GM21717 (cell line): ENCODE measurements around the gene WDR12.
"Not testable (repeated sequence)": the region's sequence is repeated elsewhere in the genome, so short reads cannot be mapped to it uniquely, and the experiment has no call there.

Experiments used
- ATAC-seq: cut with Tn5 transposase; IDR thresholded peaks from one replicate; pipeline ENCODE4 v1.9.1; 2021; ENCODE audit warnings: mild to moderate bottlenecking, moderate library complexity; ENCODE audit not compliant: unreplicated experiment

The WDR12 gene

GRCh38 chr2:202885190-202885589 is 26.3 kb downstream of the WDR12 start:
- no peak for ATAC-seq

DNA sequence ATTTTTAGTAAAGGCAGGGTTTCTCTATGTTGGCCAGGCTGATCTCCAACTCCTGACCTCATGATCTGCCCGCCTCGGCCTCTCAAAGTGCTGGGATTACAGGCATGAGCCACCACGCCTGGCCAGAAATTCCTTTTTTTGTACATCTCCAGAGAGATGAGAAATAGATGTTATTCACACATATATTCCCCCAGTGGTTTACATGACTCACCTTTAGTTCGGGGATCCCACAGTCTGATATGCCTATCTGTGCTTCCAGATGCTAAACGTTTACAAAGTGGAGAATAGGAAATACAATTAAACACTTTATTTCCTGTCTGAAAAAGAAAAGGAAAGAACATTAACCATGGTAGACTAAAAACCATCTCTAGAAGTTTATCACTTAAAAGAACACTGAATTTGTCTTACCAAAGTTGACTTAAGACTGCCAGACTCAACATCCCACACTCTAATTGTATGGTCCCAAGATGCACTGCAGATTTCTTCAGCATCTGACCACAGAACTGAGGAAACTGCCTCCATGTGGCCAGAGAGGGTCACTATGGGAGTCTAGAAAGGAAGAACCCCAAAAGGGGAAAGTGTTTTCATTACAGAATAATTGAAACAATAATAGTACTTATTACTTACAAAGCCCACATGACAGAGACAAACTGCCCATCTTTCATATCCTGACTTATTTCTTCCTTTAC is 27.3 kb downstream of the WDR12 start:
- ATAC-seq, result no peak

DNA sequence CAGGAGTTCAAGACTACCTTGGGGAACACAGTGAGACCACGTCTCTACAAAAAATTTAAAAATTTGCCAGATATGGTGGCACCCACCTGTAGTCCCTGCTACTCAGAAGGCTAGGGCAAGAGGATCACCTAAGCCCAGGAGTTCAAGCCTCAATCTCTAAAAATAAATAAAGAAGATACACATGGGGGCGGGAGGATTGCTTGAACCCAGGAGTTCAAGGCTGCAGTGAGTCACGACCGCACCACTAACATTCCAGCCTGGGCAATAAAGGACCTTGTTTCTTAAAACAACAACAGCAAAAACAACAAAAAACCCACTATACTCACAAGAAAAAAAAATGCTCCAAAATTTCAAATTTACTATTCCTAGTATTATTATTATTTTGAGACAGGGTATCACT is 29.9 kb downstream of the WDR12 start:
- no peak for ATAC-seq

GRCh38 chr2:202877699-202878098 is 33.8 kb downstream of the WDR12 start:
- no peak for ATAC-seq

DNA sequence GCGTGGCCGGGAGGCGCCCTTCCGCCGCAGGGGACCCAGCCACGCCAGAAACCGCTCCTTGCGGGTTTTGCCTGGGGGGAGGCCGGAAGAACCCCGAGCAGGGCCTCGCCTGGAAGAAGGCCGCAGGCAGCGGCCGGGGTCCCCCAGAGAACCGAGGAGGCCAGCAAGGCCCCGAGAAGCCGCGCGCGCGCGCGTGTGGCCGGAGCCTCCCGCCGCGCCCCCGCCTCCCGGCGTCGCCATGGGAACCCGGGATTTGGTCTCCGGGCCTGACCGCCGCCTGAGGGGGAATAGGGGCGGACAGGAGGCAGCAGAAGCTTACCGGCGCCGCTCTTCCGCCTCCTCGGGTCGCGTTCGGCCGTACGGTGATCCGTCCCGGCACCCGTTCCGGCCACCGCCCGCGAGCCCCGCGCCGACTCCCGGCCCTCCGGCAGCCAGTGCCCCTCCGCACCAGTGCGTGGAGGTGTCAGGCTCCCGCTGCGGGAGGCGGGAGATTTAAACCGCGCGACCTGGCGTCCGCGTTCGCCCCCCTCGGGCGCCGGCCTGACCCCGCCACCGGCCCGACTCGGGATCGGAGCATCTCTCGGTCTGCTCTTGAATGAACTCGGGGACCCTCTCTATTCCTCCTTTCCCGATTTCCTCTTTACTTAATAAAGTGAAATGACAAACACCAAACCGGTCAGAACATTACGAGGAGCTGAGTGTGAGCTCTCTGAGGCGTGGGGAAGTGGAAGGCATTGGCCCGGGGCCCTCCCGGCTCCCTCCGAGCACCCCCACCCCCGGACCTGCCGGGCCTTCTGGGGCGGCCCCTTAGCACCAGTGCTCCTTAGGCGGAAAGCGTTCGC is 40.0 kb downstream of the WDR12 start, which contains the start of gene ICA1L:
ICA1L (minus strand) TSS at position 467 of the 842 bp plus-strand sequence. CDS start 42,757 bp downstream, outside the sequence.
- ATAC-seq, result peak; percentile 48

DNA sequence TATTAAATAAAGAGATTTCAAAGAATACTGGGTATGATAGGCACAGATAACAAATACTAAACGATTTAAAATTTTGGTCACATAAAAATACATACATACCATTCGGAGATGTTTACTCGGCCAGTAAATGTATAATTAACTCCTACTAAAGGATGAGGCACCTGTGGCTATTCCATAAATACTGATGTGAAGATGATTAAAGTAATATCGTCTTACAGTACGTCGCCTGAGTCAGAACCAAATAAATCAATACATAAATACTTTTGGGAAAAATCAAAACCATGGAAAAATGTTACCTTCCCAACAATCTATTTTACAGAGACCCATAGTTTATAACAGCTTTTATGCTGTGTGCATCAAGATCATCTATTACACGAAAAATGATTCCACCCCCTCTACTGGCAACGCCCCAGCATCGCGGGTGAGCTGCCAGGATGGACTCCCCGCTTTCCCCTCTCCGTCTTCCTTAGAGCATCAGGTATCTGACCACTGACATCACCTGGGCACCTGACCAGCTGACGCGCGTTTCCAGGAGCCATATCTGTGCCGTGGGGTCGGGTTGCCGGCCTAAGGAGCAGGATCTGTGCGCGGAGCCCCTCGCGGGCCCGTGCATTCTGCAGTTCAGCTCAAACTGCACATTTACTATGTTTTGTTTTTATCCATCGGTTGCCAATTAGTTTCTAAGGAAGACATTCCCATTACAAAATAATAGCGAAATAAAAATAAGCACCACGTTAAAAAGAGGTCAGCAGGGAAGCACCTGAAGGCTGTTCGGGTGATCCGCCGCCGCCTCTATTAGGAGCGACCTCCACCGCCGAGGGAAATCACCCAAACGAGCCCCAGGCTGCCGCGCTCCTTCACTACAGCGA is 40.8 kb downstream of the WDR12 start:
- ATAC-seq, result peak; percentile 82

DNA sequence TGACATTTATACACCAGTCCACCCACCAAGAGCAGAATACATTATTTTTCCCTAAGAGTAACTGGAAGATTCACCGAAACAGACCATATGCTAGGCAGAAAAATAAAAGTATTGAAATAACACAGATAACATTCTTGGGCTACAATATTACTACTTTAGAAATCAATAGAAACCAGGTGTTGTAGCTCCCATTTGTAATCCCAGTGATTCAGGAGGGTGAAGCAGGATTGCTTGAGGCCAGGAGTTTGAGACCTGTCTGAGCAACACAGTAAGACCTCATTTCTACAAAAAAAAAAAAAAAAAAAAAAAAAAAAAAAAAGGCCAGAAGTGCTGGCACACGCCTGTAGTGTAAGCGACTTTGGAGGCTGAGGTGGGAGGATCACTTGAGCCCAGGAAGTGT is 49.5 kb downstream of the WDR12 start:
- no peak for ATAC-seq

DNA sequence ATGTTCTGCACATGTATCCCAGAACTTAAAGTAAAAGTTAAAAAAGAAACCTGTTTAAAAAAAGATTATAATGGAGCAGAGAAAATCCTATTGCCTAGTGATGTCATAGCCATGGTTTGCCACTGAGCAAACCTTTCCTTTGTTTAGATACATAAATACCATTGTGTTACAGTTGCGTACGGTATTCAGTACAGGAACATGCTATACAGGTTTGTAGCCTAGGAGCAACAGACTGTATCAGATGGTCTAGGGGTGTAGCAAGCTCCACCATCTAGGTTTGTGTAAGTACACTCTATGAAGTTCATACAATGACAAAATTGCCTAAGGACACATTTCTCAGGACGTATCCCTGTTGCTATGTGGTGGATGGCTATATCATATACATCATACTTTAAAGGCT is 52.9 kb downstream of the WDR12 start:
- no peak for ATAC-seq

DNA sequence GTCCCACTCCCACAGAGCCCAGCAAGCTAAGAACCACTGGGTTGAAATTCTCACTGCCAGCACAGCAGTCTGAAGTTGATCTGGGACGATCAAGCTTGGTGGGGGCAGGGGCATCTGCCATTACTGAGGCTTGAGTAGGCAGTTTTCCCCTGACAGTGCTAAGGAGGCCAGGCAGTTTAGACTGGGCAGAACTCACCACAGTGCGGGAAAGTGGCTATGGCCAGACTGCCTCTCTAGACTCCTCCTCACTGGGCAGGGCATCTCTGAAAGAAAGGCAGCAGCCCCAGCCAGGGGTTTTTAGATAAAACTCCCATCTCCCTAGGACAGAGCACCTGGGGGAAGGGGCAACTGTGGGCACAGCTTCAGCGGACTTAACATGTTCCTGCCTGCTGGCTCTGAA is 62.1 kb downstream of the WDR12 start:
- not testable (repeated sequence) for ATAC-seq

DNA sequence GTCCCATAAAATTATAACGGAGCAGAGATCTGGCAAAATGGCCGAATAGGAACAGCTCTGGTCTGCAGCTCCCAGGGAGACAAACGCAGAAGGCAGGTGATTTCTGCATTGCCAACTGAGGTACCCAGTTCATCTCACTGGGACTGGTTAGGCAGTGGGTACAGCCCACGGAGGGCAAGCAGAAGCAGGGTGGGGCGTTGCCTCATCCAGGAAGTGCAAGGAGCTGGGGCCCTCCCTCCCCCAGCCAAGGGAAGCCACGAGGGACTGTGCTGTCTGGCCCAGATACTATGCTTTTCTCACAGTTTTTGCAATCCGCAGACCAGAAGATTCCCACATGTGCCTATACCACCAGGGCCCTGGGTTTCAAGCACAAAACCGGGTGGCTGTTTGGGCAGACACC is 62.7 kb downstream of the WDR12 start:
- ATAC-seq, result no peak

- peak; percentile 87 for ATAC-seq
Measured at GRCh38 chr2:202847693-202848524, 63.6 kb downstream of the WDR12 start.

GRCh38 chr2:202844656-202845055 is 66.8 kb downstream of the WDR12 start:
- no peak for ATAC-seq

- no peak for ATAC-seq
Measured at GRCh38 chr2:202842690-202843089, 68.8 kb downstream of the WDR12 start.

- ATAC-seq, result no peak
Measured at GRCh38 chr2:202841090-202841867, 70.2 kb downstream of the WDR12 start.

DNA sequence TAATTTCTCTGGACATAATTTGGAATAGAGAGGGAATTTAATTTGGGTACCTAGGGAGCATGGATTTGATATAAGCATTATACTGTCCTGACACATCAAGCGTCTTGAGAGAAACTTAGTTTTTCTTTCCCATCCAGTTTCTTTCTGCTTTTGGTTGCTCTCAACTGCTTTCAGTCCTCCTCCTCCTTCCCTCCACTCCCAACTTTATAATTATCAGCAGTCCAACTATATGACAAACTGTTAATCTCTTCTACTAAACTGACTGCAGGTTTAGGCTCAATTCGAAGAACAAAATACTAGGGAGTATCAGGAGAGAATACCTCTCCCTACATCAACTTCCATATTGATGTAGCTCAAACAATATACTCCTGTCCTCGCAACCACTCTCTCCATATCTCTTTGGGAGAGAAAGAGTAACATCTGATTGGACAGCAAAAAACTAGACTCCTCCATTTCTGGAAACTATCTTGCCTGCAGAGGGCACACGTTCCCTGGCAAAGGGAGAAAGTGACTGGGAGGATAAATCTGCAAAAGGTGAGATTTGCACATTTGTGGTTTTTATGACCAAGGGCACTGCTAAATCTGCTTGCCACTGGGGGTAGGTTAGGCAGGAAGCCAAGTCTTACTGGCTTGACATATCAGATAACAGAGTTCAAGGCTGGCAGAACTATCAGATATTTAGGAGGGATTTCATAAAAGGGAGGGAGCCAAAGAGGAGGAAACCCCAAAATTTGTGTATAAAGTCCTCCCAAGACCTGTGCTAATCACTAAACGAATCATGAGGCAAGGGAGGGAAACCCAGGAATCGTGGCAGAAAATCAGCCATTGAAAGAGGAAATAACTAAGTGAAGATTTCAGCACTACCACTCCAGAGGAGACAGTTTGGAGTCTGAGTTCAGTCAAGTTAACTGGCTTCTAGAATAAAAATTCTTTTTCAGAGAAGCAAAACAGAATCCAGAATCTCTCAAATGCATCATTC is 79.9 kb downstream of the WDR12 start:
- no peak for ATAC-seq

DNA sequence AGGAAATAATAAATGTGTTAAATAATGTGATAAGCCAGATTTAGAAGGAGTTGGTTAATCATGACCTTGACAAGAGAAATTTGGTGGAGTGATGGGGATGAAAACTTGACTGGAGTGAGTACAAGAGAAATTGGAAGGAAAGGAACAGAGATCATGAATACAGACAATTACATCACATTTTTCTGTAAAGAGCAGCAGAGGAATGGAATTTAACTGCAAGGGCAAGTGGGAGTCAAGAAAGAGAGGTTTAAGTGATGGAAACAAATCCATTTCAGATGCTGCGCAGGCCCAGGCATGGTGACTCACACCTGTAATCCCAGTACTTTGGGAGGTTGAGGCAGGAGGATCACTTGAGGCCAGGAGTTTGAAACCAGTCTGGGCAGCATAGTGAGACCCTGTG is 86.6 kb downstream of the WDR12 start:
- no peak for ATAC-seq
